ENCODE data around the gene EDARADD.

Gene EDARADD

DNA sequence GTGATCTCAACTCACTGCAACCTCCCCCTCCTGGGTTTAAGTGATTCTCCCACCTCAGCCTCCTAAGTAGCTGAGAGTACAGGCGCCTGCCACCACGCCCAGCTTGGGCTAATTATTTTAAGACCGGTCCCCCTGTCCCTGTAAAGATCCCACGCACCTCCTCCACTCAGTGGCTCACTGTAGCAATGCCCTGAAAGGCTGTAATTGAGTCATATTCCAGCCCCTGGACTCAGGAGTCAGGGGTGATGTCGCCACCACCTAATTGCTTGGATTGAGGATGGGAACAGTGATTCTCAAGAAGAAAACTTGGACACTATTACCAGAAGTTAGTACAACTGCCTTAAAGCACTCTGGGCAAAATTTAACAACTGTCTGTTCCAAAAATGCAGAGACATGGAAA, 3.1 kb upstream of the EDARADD start:
- DNase-seq (ENCODE audit: extremely low read depth in 1 of 2, low read depth in 1 of 2): no peak

- DNase-seq (ENCODE audit: extremely low read depth in 1 of 2, low read depth in 1 of 2): no peak
Observed at GRCh38 chr1:236392182-236392581, 1.9 kb upstream of the EDARADD start.

GRCh38 chr1:236394879-236395229, 768 bp downstream of the EDARADD start:
- no peak for DNase-seq (ENCODE audit: extremely low read depth in 1 of 2, low read depth in 1 of 2)

DNA sequence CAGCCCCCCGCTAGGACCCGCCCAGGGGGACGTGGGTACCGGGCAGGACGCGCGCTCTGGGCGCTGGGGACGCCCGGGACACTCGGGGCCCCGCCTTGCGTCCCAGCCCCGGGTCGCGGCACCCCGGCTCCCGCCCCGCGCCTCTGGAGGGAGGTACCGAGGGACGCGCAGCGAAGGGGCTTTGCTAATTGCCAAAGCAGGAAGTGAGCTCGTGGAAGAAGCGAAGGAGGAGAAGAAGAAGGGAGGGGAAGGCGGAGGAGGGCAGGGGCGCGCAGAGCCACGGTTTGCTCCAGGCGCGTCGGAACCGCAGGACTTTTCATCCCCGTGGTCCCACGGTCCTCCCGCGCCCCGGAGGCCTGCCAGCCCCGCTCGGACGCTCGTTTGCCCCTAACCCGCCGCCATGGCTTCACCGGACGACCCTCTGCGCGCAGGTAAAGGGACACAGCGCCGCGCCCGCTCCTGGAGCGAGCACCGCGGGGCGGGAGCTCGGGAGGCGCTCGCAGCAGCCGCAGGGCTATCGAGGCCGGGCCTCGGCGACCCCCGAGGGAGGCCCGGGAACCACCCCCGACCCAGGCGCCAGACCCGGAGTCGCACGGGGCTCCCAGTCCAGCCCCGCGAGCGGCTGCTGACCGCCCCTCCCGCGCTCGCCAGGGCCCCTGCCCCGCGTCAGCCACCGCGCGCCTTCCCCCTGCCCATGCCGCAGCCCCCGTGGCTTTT, 1.3 kb downstream of the EDARADD start:
- peak; percentile 38 to 44 for DNase-seq (ENCODE audit: extremely low read depth in 1 of 2, low read depth in 1 of 2)

- peak in 1 of 2 donors; percentile 45 for DNase-seq (ENCODE audit: extremely low read depth in 1 of 2, low read depth in 1 of 2)
Observed at GRCh38 chr1:236395947-236396664, 2.0 kb downstream of the EDARADD start.

GRCh38 chr1:236396665-236397043, 2.6 kb downstream of the EDARADD start:
- DNase-seq (ENCODE audit: extremely low read depth in 1 of 2, low read depth in 1 of 2): no peak

DNA sequence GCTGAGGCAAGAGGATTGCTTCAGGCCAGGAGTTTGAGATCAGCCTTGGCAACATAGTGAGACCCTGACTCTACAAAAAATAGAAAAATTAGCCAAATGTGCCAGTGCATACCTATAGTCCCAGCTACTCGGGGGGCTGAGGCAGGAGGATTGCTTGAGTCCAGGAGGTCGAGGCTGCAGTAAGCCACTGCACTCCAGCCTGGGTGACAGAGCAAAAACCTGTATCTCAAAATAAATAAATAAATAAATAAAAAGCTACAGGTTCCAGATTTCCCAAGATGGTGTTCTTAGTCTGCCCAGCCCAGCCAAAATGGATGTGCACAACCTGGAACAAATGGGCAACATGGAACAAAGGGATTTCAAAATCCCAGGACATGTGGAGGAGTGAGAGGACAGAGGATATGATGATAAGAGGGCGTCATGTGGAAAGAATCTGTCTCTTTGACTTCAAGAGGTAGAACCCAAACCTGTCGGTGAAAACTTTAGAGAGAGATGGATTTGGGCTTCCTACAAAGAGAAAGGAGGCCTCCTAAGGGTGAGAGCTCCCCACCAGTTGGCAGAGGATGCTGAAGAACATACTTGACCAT, 3.2 kb downstream of the EDARADD start:
- DNase-seq (ENCODE audit: extremely low read depth in 1 of 2, low read depth in 1 of 2): no peak

- DNase-seq (ENCODE audit: extremely low read depth in 1 of 2, low read depth in 1 of 2): no peak
Observed at GRCh38 chr1:236398538-236398937, 4.5 kb downstream of the EDARADD start.

DNA sequence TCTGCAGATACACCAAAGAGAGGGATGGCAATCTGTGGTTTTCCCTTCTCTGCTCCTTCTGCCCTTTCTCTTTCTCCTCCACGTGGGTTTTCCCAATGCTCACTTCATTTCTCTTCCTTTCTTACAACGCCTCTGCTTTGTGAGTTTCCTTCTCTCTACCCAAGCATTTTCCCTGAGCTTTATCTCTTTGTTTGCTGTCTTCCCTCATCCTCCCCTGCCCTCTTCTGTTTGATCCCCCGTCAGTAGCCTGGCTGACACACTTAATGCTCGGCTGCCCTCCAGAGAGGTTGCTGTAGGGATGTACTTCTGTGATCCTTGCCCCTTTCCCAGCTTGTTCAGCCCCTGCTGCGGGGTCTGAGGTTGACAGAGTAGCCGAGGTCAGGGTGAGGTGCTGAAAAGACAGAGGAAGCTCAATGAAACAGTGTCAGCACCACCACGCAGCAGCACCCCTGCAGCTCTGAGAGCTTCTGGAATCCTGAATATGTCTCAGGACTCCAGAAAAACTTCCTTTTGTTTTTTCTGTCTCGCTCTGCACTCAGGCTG, 6.0 kb downstream of the EDARADD start:
- no peak for DNase-seq (ENCODE audit: extremely low read depth in 1 of 2, low read depth in 1 of 2)

DNA sequence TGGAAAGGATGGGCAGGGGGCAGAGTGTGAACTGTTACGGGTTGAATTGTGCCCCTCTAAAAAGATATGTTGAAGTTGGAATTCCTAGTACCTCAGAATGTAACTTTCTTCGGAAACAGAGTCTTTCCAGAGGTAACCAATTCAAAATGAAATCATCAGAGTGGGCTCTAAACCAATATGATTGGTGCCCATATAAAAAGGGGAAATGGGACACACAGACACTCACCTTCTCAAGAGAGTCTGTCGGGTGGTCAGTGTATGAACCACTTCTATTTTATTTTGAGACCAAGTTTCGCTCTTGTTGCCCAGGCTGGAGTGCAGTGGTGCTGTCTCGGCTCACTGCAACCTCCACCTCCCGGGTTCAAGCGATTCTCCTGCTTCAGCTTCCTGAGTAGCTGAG, 7.6 kb downstream of the EDARADD start:
- DNase-seq (ENCODE audit: extremely low read depth in 1 of 2, low read depth in 1 of 2): no peak

- no peak for DNase-seq (ENCODE audit: extremely low read depth in 1 of 2, low read depth in 1 of 2)
Observed at GRCh38 chr1:236403905-236404696, 10.0 kb downstream of the EDARADD start.

DNA sequence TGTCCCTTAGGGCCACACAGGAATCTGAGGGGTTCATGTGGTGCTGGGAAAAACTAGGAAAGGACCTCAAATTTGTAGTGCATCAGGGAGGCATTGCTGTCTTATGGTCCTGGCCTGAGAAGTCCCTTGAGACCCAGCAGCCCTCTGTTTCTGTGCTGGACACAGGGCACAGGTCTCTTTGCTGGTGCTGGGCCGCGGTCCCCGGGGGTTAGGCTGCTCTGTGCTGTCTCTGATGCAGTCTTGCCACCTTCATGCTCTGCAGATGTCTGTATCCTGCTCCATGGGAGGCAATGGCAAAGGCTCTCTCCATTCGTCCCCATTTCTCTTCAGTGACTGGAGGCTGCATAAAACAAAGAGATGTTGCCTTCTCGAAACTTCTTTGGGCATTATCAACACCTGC, 13.0 kb downstream of the EDARADD start:
- no peak for DNase-seq (ENCODE audit: extremely low read depth in 1 of 2, low read depth in 1 of 2)

DNA sequence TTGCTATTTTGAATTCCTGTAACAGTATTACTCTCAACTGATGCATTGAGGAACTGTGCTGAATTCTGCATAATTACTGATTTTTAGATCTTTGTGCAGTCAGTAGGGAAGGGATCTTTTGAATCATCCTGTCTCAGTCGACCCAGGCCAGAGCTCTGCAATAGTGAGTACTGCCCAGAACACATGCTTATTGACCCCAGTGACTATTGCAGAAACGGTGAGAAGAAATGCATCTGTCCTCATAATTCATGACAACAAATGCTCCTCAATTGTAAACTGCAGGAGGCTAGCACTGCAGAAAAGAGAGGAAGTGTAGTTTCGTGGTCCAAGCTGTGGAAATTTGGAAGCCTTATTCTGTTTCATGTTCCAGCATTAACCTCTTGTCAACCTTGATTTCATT, 19.6 kb downstream of the EDARADD start:
- no peak for DNase-seq (ENCODE audit: extremely low read depth in 1 of 2, low read depth in 1 of 2)

DNA sequence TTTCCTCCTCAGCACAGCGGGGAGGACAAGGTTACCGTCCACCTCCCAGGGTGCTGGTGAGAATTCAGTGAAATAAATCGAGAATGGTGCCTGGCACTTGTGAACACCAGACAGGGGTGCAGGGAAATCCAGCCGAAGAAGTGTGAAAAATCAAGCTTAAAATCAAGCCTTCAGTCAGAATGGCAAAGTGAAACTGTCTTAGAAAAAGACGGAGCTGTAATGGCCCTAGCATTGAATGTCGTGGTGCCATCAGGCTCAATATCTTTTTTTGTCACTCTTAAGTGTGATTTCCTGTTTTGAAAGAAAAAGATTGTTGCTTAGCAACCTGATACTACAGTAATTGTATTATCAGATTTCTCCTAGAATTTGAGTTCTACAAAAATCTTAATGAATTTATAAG, 22.1 kb downstream of the EDARADD start:
- DNase-seq (ENCODE audit: extremely low read depth in 1 of 2, low read depth in 1 of 2): no peak

DNA sequence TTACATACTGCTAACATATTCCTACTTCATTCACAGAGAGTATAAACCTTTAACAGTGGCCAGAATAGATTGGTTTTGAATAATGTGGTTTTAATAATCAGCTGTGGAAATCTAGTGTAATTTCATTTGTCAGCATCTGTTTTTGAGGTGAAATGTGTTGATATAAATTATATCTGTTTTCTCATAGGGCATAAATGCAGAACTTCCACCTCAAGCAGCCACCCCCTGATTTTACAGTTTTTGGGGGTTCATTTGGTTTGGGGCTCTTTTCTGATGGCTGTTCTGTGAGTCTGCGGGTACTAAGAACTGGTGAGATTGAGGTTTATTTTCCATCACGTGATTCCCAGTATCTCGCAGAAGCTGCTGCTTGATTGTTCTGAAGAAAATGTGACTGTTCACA, 23.2 kb downstream of the EDARADD start:
- DNase-seq (ENCODE audit: extremely low read depth in 1 of 2, low read depth in 1 of 2): no peak

DNA sequence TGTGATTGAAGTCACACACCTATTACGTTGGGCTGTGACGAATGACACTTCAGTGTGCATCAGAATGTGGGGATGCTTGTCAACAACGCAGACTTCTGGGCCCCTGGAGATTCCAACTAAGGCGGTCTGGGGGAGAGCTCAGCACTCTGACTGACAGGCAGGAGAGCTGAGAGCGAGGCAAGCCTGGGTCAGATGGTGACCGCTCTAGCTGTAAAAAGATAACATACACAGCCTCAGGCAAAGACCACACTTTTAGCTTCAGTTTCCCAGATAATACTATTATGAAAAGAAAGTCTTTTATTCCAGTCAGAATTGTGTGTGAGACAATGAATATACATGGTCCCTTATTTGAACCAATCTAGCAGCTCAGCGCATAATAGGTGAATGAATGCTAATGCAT, 25.4 kb downstream of the EDARADD start:
- DNase-seq (ENCODE audit: extremely low read depth in 1 of 2, low read depth in 1 of 2): no peak

GRCh38 chr1:236421022-236421421, 26.9 kb downstream of the EDARADD start:
- peak in 1 of 2 donors; percentile 15 for DNase-seq (ENCODE audit: extremely low read depth in 1 of 2, low read depth in 1 of 2)

- DNase-seq (ENCODE audit: extremely low read depth in 1 of 2, low read depth in 1 of 2): no peak
Observed at GRCh38 chr1:236421850-236422516, 27.9 kb downstream of the EDARADD start.

DNA sequence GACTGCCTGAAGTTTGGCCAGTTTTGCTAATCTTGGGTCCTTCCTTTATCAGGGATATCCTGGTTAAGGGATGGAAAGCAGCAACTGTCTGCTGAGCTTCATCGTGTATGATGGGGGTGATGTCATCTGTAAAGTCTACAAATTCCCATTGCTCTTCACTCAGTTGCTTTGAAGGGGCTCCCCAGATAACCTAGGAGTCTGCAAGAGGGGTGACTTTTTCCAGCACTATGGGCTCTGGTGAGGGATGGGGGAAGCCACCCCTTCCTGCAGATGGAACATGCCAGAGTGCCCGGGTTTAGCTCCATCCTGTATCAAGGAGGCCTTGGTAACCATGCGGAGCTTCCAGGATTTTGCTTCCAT, 28.4 kb downstream of the EDARADD start:
- no peak for DNase-seq (ENCODE audit: extremely low read depth in 1 of 2, low read depth in 1 of 2)

DNA sequence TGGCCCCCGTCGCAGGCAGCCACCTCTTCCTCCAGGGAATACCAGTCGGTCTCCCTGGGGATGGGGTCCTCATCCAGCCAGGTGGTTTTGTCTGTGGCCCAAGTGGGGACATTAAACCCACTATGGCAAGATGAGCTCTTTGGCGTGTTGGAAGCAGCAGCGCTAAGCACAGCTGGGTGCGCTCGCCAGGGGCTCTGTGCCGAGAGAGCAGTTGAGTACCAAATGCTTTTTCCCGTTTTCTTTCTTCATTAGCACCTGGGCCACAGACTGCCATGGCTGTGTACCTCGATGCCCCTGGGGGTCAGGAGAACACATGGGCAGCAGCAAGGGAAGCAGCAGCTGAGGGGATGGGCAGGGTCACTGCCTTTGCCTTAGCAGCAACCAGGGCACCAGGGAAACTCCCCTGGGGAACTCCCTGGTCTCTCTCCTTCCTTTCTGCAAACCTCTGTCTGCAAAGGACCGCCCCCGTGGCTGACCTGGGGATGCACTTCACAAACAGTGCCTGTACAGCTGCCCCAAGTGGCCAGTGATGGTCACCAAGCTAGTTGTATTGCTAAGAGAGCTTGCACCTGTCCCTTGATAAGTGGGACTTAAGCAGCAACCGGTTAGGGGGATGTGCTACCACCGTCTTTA, 31.1 kb downstream of the EDARADD start:
- peak in 1 of 2 donors; percentile 24 for DNase-seq (ENCODE audit: extremely low read depth in 1 of 2, low read depth in 1 of 2)

Data from stimulated activated CD8-positive, alpha-beta memory T cell treated with anti-CD3 and anti-CD28 coated beads, Interleukin-7, amount 100 ng/mL, for 48 hours (primary cell).